GM04503 (cell line): ENCODE measurements around the gene ENO1.

Experiments
- DNase-seq: peaks from one replicate; pipeline ENCODE4 v3.0.0-alpha.2; 2012; ENCODE audit warnings: low read depth

ENO1 gene

DNA sequence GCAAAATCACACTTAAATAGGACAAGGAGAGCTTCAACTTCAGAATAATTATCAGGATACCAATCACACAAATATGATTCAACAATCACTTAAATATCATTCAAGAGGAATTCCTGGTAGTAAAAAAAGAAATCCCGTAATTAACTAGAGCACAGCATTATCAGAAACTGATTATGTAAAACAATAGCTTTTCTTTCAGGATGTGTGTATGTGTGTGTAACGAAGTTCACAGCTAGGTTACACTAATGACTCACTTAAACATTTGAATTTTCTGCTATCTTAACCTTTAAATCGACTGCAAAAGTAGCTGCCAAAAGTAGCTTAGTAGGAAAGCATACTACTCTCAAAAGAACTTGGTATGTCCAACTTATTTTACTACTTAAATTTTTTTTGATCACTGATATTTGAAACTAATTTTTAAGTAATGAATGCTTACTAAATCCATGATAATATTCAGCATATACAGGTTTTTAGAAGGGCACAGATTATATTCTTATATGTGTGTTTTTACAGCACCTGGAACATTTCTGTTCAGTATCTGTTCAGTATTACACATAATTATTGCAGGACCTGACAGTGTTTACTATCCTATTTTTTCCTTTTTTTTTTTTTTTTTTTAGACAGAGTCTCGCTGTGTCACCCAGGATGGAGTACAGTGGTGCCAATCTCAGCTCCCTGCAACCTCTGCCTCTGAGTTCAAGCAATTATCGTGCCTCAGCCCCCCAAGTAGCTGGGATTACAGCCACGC is 65.3 kb downstream of the ENO1 start:
- no peak for DNase-seq

DNA sequence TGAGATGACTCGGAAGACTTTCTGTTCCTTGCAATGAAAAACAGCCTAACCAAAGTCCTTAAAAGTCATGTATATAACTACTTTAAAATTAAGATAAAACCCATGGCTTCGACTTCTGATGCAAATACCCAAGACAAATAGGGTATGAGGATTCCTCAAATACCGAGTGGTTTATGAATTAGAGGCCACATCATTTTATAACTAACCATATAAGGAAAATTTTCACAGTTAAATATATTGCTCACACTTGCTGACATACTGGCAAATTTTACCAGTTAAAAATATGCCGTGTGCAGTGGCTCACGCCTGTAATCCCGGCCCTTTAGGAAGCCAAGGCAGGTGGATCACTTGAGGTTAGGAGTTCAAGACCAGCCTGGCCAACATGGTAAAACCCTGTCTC is 66.4 kb downstream of the ENO1 start:
- no peak for DNase-seq
